SK-N-SH treated with all-trans-retinoic acid at 6 μM for 48 hours (cell line): ENCODE data around the gene ANKRD11.
"Not testable (repeated sequence)": the region's sequence is repeated elsewhere in the genome, so short reads cannot be mapped to it uniquely, and the experiment has no call there.

ENCODE experiments used
- CREB5 ChIP-seq: fragments of 250-450 bp; sonication (Bioruptor Pico); IDR thresholded peaks from 2 replicates; pipeline ENCODE4 v1.5.1; 2020; ENCODE audit warnings: low read depth, mild to moderate bottlenecking, moderate library complexity
- CSDC2 ChIP-seq: fragments of 250-450 bp; sonication (Bioruptor Pico); IDR thresholded peaks from 2 replicates; pipeline ENCODE4 v1.5.0; 2020; ENCODE audit warnings: mild to moderate bottlenecking, moderate library complexity
- CSRNP3 ChIP-seq: fragments of 250-450 bp; sonication (Bioruptor Pico); IDR thresholded peaks from 2 replicates; pipeline ENCODE4 v1.5.1; 2021; ENCODE audit warnings: mild to moderate bottlenecking, moderate library complexity
- GLIS3 ChIP-seq: fragments of 250-450 bp; sonication (Bioruptor Pico); IDR thresholded peaks from 2 replicates; pipeline ENCODE4 v1.5.0; 2020; ENCODE audit warnings: mild to moderate bottlenecking, moderate library complexity
- ISL1 ChIP-seq: fragments of 250-450 bp; sonication (Bioruptor Pico); IDR thresholded peaks from 2 replicates; pipeline ENCODE4 v2.1.2; 2022; ENCODE audit warnings: mild to moderate bottlenecking, moderate library complexity
- OSR1 ChIP-seq: fragments of 250-450 bp; sonication (Bioruptor Pico); IDR thresholded peaks from 2 replicates; pipeline ENCODE4 v1.8.0; 2022; ENCODE audit warnings: moderate library complexity, mild to moderate bottlenecking, inconsistent platforms
- PATZ1 ChIP-seq: fragments of 250-450 bp; sonication (Bioruptor Pico); IDR thresholded peaks from 2 replicates; pipeline ENCODE4 v1.8.0; 2020; ENCODE audit warnings: mild to moderate bottlenecking, moderate library complexity, borderline replicate concordance
- RARB ChIP-seq: fragments of 250-450 bp; sonication (Bioruptor Pico); IDR thresholded peaks from 2 replicates; pipeline ENCODE4 v1.8.0; 2021; ENCODE audit warnings: mild to moderate bottlenecking, moderate library complexity
- ZC3H10 ChIP-seq: fragments of 250-450 bp; sonication (Bioruptor Pico); IDR thresholded peaks from 2 replicates; pipeline ENCODE4 v1.5.1; 2021; ENCODE audit warnings: mild to moderate bottlenecking, moderate library complexity
- ZFP30 ChIP-seq: fragments of 450-650 bp; formaldehyde crosslinking; IDR thresholded peaks from 2 replicates; pipeline ENCODE4 v1.5.0; 2022; ENCODE audit warnings: mild to moderate bottlenecking, moderate library complexity
- ZNF8 ChIP-seq: fragments of 450-650 bp; formaldehyde crosslinking; IDR thresholded peaks from 2 replicates; pipeline ENCODE4 v1.5.0; 2020; ENCODE audit warnings: mild to moderate bottlenecking, moderate library complexity

GRCh38 chr16:89247734-89248075 is 242.7 kb downstream of the ANKRD11 start:
- TF ChIP-seq GLIS3 (CRISPR knock-in tag); ISL1 (CRISPR knock-in tag); RARB (CRISPR knock-in tag); ZFP30 (CRISPR knock-in tag); PATZ1 (CRISPR knock-in tag); CSRNP3 (CRISPR knock-in tag); ZC3H10; OSR1 (CRISPR knock-in tag); ZNF8; CREB5 (CRISPR knock-in tag); CSDC2 (CRISPR knock-in tag): not testable (repeated sequence)
